Measurements from ENCODE around the gene TRPV3.
"Not testable (repeated sequence)": the region's sequence is repeated elsewhere in the genome, so short reads cannot be mapped to it uniquely, and the experiment has no call there.

The TRPV3 gene

DNA sequence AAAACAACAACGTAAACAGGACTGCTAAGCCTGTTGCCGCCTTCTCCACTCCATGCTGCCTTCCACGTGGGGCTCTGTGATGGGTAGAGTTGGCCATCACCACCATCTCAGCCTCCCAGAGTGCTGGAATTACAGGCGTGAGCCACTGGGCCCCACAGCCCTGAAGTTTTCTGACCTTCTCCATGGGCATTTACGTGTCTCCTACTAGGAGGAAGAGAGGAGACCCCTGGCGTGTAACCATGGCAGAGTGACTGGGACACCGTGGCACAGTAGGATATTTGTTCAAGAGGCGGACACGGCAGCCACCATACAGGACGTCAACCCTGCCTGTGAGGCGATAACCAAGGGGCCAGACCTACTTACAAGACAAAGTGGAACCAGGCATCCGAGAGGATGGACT, 31.1 kb downstream of the TRPV3 start:
- Mint-ChIP-seq H3K27me3 (ENCODE audit: low read depth, poor library complexity) (peaks cover 14% of the 10 kb centered on the region), H3K36me3 (ENCODE audit: low read depth) (no peaks in the 10 kb centered on the region), H3K4me3 (no peak overlapping the region), H3K27ac (no peak overlapping the region), H3K4me1 (peaks cover 18% of the 10 kb centered on the region), H3K9me3 (no peaks in the 10 kb centered on the region)
- TF ChIP-seq CTCF (IDR thresholded peaks at IDR 0.05), result no peak
- no peak for DNase-seq

DNA sequence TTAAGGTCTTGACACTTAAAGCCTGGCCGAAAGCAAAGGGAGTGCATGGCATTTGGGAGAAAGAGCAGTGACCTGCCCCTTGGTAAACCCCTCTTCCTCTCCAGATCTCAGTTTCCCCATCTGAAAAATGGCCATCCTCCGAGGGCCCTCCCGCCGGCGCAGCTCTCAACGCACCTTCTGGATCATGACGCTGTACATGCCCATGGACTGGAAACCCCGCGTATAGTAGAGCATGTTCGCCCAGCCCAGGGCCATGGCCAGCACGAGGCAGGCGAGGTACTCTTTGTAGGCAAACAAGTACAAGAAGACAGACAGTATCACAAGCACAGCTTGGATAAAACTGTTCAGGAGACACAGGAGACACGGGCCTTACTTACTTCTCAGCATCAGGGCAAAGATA, 33.6 kb downstream of the TRPV3 start:
- Mint-ChIP-seq H3K27me3 (ENCODE audit: low read depth, poor library complexity) (peaks cover 11% of the 10 kb centered on the region), H3K4me3 (no peak overlapping the region), H3K4me1 (peaks cover 18% of the 10 kb centered on the region), H3K9me3 (no peaks in the 10 kb centered on the region), H3K36me3 (ENCODE audit: low read depth) (no peaks in the 10 kb centered on the region), H3K27ac (no peak overlapping the region)
- no peak for TF ChIP-seq CTCF (IDR thresholded peaks at IDR 0.05)
- DNase-seq, result no peak

DNA sequence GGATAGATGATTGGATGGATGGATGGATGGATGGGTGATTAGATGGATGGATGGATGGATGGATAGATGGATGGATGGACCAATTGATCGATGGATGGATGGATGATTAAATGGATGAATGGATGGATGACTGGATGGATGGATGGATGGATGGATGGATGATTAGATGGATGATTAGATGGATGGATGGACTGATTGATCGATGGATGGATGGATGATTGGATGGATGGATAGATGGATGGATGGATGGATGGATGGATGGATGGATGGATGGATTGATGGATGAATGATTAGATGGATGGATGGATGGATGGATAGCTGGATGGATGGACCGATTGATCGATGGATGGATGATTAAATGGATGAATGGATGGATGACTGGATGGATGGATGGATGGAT, 38.1 kb downstream of the TRPV3 start:
- not testable (repeated sequence) for H3K27ac Mint-ChIP-seq; DNase-seq; H3K4me1 Mint-ChIP-seq; H3K4me3 Mint-ChIP-seq; H3K27me3 Mint-ChIP-seq (ENCODE audit: low read depth, poor library complexity); H3K36me3 Mint-ChIP-seq (ENCODE audit: low read depth); H3K9me3 Mint-ChIP-seq

DNA sequence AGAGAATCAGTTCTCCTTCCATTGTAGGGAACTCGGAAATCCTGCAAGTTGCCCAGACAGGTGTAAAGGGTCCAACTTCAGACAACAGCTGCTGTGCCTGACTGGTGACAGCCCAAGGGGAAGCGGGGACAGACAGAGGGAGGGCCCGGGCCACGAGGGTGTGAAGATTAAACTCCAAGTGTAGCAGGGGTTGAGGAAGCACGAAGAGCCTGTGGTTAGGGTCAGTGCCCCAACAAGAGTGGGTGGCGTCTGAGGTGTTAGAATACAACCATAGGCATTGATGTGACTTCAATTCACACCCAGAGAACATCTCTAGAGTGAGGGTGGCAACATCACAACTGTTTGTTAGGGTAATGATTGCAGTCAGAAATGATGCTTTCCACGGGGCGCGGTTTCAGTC, 42.7 kb downstream of the TRPV3 start:
- H3K9me3 Mint-ChIP-seq, result peaks cover 5% of the 10 kb centered on the region
- H3K4me1 Mint-ChIP-seq, result peaks cover 22% of the 10 kb centered on the region
- no peak for TF ChIP-seq CTCF (IDR thresholded peaks at IDR 0.05)
- peak overlapping the region; percentile 80 for H3K27ac Mint-ChIP-seq
- no peak for DNase-seq
- no peak overlapping the region for H3K4me3 Mint-ChIP-seq
- no peaks in the 10 kb centered on the region for H3K36me3 Mint-ChIP-seq (ENCODE audit: low read depth)
- peaks cover 10% of the 10 kb centered on the region for H3K27me3 Mint-ChIP-seq (ENCODE audit: low read depth, poor library complexity)

DNA sequence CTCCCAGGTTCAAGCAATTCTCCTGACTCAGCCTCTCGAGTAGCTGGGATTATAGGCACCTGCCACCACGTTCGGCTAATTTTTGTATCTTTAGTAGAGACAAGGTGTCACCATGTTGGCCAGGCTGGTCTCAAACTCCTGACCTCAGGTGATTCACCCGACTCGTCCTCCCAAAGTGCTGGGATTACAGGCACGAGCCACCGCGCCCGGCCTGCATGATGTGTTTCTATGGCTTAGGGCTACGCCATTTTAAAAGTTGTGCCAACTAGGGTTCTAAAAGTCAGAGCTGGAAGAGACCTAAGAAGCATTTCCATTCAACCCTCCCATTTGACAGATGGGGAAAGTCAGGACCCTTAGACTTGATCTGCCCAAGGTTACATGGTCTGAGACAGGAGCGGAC, 43.4 kb downstream of the TRPV3 start:
- H3K4me3 Mint-ChIP-seq; H3K36me3 Mint-ChIP-seq (ENCODE audit: low read depth); H3K27me3 Mint-ChIP-seq (ENCODE audit: low read depth, poor library complexity); H3K27ac Mint-ChIP-seq; DNase-seq; H3K9me3 Mint-ChIP-seq: not testable (repeated sequence)
- H3K4me1 Mint-ChIP-seq, result peaks cover 22% of the 10 kb centered on the region

DNA sequence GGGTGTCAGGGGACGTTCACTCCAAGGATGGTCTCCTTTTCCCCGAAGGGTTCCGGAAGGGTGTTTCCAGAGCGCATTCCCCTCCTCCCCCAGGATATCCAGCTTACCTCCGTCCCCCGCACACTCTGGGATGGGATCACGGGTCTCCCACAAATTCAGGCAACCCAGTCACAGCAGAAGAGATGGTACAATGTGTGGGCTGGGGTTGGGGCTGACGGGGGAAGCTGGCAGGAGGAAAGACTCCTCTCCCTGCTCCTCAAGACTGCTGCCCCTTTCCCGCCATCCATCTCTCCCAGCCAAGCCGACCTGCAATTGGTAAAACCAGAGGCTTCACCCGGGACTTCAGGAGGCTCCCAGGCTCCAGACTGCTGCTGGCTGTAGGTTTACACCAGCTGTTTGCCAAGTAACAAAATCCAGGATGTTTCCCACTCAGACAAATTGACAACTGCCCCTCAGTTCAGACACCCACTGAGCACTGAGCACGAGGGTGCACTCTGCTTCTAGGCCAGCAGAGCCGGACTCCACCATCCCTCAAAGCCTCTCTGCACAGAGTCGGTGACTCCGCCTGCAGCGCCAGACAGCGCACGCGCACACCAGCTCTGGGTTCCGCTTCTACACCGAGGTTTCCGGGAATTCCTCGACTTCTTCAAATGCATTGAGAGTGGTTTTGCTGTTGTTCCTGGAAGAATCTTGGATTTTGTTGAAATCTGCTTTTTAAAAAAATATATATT, 44.1 kb downstream of the TRPV3 start:
- Mint-ChIP-seq H3K36me3 (ENCODE audit: low read depth) (no peaks in the 10 kb centered on the region), H3K4me1 (peaks cover 22% of the 10 kb centered on the region), H3K27me3 (ENCODE audit: low read depth, poor library complexity) (peaks cover 10% of the 10 kb centered on the region), H3K27ac (no peak overlapping the region), H3K4me3 (no peak overlapping the region), H3K9me3 (peaks cover 5% of the 10 kb centered on the region)
- no peak for TF ChIP-seq CTCF (IDR thresholded peaks at IDR 0.05)
- DNase-seq, result no peak

- no peak overlapping the region for H3K27ac Mint-ChIP-seq
- peak; percentile 23 for DNase-seq
- no peaks in the 10 kb centered on the region for H3K36me3 Mint-ChIP-seq (ENCODE audit: low read depth)
- peaks cover 10% of the 10 kb centered on the region for H3K27me3 Mint-ChIP-seq (ENCODE audit: low read depth, poor library complexity)
- no peak for TF ChIP-seq CTCF (IDR thresholded peaks at IDR 0.05)
- H3K4me3 Mint-ChIP-seq, result no peak overlapping the region
- H3K4me1 Mint-ChIP-seq, result peaks cover 22% of the 10 kb centered on the region
- H3K9me3 Mint-ChIP-seq, result no peaks in the 10 kb centered on the region
Measured at GRCh38 chr17:3512505-3513171, 45.0 kb downstream of the TRPV3 start.
